HL-60 (cell line): ENCODE measurements around the gene FKBP6.
"Not testable (repeated sequence)": the region's sequence is repeated elsewhere in the genome, so short reads cannot be mapped to it uniquely, and the experiment has no call there.

Experiments
- GABPA ChIP-seq: IDR thresholded peaks from 2 replicates; pipeline ENCODE4 v1.6.1; 2012; ENCODE audit warnings: low read depth
- POLR2AphosphoS5 ChIP-seq: IDR thresholded peaks from 2 replicates; pipeline ENCODE4 v1.6.1; 2012; ENCODE audit warnings: low read depth
- SPI1 ChIP-seq: IDR thresholded peaks from 2 replicates; pipeline ENCODE4 v1.6.1; 2012; ENCODE audit warnings: low read depth, mild to moderate bottlenecking, borderline replicate concordance
- TF ChIP-seq, protein P1 (sequence below): IDR thresholded peaks from one replicate; pipeline ENCODE4 v1.5.1; 2011; ENCODE audit warnings: low read length, control low read depth, inconsistent platforms; ENCODE audit not compliant: insufficient read depth

DNA sequence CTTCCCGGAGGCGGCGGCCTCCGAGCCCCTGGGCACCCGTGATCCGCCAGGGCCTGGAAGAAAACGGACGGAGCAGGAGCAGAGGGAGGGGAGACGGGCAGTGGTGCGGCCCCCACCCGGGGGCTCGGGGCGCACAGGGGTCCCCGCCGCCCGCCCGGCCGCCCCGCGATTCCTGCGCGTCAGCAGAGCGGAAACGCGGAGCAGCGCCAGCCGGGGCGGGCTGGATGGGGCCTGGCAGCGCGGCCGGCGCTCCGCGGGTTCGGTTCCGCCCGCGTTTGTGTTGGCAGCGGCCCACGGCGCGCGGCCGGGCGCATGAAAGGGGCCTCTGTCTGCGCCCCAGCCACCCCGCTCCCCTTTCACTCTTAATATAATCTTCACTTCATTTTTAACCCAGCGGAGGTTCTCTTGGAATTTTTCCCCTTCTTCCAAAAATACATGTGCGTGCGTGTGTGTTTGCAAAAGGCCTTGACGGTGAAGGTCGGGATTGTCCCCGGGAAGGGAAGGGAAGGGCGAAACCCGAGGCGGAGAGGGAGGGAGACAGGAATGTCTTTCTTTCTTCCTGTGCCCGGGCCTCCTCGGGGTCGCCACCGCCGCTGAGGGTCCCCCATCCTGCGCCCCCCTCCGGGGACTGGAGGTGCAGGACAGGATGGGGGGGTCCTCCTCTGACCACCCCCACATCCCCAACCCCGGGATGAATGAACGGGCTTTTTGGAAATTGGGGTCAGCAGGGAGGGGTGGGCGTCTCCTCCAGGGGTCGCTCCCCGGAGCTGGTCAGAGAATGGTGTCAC, 49.6 kb downstream of the FKBP6 start:
- TF ChIP-seq, protein P1, sequence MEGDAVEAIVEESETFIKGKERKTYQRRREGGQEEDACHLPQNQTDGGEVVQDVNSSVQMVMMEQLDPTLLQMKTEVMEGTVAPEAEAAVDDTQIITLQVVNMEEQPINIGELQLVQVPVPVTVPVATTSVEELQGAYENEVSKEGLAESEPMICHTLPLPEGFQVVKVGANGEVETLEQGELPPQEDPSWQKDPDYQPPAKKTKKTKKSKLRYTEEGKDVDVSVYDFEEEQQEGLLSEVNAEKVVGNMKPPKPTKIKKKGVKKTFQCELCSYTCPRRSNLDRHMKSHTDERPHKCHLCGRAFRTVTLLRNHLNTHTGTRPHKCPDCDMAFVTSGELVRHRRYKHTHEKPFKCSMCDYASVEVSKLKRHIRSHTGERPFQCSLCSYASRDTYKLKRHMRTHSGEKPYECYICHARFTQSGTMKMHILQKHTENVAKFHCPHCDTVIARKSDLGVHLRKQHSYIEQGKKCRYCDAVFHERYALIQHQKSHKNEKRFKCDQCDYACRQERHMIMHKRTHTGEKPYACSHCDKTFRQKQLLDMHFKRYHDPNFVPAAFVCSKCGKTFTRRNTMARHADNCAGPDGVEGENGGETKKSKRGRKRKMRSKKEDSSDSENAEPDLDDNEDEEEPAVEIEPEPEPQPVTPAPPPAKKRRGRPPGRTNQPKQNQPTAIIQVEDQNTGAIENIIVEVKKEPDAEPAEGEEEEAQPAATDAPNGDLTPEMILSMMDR: not testable (repeated sequence)
- TF ChIP-seq POLR2AphosphoS5, GABPA, SPI1: not testable (repeated sequence)
